DMS53 (cell line): ENCODE measurements around the gene TMEM135.
"Not testable (repeated sequence)": the region's sequence is repeated elsewhere in the genome, so short reads cannot be mapped to it uniquely, and the experiment has no call there.

Experiments
- DNase-seq: peaks from one replicate; lab custom pipeline; 2025; lab: John Stamatoyannopoulos, UW

TMEM135 gene

DNA sequence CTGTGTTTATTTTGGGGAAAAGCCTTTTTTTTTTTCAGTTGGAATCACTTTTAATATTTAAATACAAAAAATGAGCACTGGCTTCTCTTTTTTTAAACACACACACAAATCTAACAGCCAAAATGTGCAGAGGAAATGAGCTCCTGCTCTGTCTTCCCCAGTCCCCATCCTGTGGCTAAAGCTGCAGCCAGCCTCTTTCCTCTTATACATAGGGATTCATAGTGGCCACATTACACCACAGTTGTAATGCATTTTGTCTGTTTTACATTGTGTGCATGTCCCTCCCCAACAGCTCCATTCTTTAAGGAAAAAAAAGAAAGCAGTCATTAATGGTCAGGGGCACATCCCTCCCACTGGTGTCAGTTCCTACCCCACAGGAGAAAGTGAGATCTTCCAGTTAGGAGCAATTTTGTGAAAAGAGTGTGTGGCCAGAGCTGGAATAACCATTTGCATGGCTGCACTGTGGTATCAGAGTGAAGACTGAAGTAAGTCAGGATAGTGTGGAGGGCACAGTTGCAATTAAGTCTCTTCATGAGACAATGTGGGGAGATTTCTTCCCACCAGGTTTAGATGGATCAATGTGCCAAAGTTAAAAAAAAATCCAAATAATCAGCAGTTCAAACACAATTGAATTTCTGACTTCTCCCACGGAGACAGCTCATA is 220.6 kb downstream of the TMEM135 start:
- DNase-seq: no peak

GRCh38 chr11:87259736-87260135 is 222.0 kb downstream of the TMEM135 start:
- DNase-seq: no peak

- no peak for DNase-seq
Observed at GRCh38 chr11:87260811-87261210, 223.1 kb downstream of the TMEM135 start.

DNA sequence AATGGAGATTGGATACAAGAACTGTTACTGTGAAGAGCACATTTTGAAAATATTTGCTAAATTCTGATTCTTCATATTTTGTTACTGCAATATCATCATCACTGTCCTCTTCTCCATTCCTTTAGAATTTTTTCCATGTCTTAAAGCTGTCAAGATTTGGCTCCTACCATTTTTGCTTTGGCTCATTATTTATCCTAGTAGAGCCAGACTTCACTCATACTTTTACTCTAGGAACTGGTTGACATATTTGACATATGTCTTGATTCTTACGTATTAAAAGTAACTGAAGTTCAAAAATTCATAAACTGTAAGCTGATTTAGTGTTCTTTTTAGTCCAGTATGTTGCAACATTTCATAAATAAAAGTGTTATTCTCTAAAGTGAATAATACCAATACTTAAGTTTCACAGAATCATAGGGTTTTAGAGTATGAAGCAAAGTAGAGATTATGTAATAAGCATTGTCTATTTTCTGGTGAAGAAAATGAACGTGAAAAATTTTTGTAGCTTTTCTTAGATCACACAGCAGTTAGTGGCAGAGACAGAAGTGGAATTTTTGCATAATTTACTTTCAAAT is 225.6 kb downstream of the TMEM135 start:
- no peak for DNase-seq

- no peak for DNase-seq
Observed at GRCh38 chr11:87263979-87264378, 226.2 kb downstream of the TMEM135 start.

DNA sequence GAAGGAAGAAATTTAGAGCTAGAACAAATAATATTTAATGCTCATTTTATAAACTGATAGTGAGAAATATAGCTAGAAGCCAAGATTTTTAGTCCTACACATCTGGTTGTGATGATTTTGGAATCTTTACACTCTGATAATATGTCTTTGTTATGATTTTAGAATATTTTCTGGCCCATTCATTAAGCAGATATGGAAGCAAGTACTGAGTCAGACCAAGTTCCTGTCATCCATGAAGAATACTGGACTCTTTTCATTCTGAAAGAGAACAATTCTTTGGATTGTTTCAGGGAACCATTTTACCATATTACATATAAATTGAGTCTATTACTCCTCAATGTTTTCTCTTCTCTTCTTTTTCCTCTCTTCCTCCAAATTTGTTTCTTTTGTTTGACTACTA is 227.4 kb downstream of the TMEM135 start:
- no peak for DNase-seq

- DNase-seq: no peak
Observed at GRCh38 chr11:87265979-87266378, 228.2 kb downstream of the TMEM135 start.

DNA sequence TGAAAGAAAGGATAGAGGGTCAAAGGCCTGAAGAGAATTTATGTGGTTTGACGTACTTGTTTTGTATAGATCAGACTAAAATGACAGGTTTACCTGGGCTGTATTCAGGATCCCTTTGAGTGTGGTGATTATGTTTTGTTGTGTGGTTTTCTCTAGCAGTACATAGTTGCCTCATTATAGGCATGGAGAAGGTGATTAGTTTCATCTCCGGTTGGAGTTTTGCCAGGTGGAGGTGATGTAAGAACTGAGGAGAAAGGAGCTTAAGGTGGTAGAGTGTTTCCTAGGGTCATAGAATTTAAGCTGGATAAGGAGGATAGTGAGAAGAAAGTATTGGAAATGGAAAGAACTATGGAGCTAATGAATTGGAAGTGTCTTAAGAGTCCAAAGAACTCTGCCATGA is 229.0 kb downstream of the TMEM135 start:
- peak; percentile 16 for DNase-seq

- not testable (repeated sequence) for DNase-seq
Observed at GRCh38 chr11:87271951-87272350, 234.2 kb downstream of the TMEM135 start.

- no peak for DNase-seq
Observed at GRCh38 chr11:87275176-87275575, 237.4 kb downstream of the TMEM135 start.

DNA sequence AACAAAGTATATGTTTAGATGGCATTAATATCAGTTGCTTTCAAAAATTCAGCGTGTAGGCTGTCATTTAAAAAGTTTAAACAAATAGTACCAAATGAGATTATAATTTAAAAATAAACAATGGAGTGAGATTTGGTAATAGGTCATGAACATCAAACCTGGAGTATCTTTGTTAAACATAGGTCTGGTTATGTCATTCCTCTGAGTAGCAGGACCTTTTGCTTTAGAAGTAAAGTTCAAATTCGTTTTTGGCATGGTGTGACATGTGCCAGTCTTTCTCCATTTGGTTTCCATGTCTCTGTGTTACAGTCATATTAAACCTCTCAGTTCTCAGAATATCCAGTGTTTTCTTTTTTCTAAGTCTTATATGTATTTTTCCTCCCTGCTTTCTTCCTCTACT is 242.4 kb downstream of the TMEM135 start:
- no peak for DNase-seq

GRCh38 chr11:87281496-87281895 is 243.8 kb downstream of the TMEM135 start:
- peak; percentile 29 for DNase-seq

DNA sequence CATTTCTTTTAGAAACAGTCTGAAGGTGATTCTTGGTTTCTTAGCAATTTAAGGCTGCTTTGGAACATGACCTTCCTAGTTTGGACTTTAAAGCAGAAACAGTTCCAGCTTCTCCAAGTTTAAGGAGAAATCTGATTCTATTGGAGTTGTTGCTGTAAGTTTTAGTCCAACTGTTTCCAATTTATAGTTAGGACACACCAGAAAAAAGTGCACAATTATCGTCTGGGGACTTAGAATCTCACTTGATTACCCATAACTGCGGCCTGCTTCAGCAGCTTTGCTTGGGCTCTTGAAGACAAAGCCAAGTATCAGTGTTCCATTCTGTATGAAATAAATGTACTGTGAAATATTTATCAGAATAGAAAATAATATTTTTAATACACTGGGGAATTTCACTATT is 246.6 kb downstream of the TMEM135 start:
- DNase-seq: no peak

DNA sequence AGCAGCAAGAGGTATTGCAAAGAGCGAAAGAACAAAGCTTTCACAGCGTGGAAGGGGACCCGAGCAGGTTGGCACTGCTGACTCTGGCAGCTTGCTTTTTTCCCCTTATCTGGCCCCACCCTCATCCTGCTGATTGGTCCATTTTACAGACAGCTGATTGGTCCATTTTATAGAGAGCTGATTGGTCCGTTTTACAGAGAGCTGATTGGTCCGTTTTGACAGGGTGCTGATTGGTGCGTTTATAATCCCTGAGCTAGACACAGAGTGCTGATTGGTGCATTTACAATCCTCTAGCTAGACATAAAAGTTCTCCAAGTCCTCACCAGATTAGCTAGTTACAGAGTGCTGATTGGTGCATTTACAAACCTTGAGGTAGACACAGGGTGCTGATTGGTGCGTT is 247.9 kb downstream of the TMEM135 start:
- not testable (repeated sequence) for DNase-seq

- DNase-seq: no peak
Observed at GRCh38 chr11:87286338-87286737, 248.6 kb downstream of the TMEM135 start.

DNA sequence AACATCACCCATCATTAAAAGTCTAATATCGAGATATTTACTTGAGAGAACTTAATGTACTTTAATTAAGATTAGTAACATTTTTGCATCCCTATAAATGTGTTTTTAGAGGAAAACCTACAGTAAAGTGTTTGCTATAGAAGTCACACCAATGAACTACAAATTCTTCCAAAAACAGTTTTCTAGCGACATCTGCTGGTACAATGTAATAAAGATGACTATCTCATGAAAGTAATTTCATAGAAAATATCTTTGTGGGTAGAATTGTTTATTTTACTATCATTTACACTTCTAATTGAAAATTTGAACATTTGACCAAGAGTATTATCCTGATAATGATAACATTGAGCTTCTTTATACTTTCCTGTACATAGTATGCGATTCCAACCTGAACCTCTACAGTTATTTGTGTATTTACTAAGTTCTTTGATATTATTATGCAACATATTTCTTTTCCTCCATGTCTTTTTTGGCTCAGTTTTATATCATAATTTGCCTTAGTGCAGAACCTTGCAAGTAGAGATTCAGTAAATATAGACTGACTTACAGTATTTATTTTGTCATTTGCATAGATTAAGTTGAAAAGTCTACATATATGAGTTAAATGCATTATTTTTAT is 252.7 kb downstream of the TMEM135 start:
- peak; percentile 88 for DNase-seq

GRCh38 chr11:87292598-87292997 is 254.9 kb downstream of the TMEM135 start:
- DNase-seq: no peak

GRCh38 chr11:87295237-87295636 is 257.5 kb downstream of the TMEM135 start:
- no peak for DNase-seq

DNA sequence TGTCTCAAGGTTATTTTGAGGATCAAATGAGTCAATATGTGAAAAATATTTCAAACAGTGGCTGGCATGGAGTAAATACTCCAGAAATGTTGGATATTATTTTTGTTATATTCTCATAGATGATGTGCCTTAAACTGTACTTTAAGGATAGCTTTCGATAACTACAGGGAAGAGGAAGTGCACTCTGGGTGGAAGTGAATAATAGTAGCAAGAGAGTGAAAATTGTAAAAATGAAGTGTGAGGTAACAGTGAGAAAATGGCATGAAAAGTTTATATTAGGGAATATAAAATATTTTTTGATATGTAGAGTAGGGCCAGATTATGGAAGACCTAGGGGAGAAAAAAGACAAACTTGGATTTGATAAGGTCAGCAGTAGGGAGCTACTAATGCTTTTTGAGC is 258.9 kb downstream of the TMEM135 start:
- no peak for DNase-seq

DNA sequence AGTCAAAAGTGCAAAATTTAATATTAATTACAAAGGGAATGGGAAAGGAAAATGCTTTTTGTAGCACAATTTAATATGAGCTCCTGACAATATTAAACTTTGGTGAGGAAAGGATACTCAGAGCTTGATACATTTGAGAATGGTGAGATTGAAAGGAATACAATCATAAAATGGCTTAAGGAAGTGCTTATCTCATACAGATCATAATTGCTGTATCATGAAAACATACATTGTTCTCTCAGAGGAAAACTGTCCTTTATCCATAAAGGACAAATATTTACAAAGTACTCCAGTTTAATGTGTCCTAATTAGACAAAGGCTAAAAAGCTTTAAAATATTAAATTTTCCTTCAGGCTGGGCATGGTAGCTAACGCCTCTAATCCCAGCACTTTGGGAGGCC is 260.4 kb downstream of the TMEM135 start:
- no peak for DNase-seq

DNA sequence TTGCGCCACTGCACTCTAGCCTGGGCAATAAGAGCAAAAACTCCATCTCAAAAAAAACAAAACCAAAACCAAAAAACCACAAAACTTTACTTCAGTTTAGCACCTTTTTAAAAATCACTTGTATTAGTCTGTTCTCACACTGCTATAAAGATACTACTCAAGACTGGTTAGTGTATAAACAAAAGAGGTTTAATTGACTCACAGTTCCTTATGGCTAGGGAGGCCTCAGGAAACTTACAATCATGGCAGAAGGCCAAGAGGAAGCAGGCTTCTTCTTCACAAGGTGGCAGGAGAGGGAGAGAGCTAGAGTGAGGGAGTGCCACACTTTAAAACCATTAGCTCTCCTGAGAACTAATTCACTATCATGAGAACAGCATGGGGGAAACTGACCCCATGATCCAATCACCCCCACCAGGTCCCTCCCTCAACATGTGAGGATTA is 261.3 kb downstream of the TMEM135 start:
- peak; percentile 46 for DNase-seq

- peak; percentile 71 for DNase-seq
Observed at GRCh38 chr11:87300640-87301380, 263.1 kb downstream of the TMEM135 start.
